HG03342 (cell line): ENCODE results near the gene TMEM123.

Source experiments
- ATAC-seq: cut with Tn5 transposase; IDR thresholded peaks from one replicate; pipeline ENCODE4 v1.9.1; 2021; ENCODE audit warnings: mild to moderate bottlenecking, moderate library complexity; ENCODE audit not compliant: unreplicated experiment

The TMEM123 gene

GRCh38 chr11:102472127-102472526 is 19.6 kb upstream of the TMEM123 start:
- no peak for ATAC-seq

- no peak for ATAC-seq
Observed at GRCh38 chr11:102471474-102471873, 18.9 kb upstream of the TMEM123 start.

GRCh38 chr11:102470251-102470650 is 17.7 kb upstream of the TMEM123 start:
- no peak for ATAC-seq

- ATAC-seq: no peak
Observed at GRCh38 chr11:102469196-102469821, 16.7 kb upstream of the TMEM123 start.

- ATAC-seq: no peak
Observed at GRCh38 chr11:102468616-102469195, 16.1 kb upstream of the TMEM123 start.

GRCh38 chr11:102467853-102468580 is 15.5 kb upstream of the TMEM123 start:
- ATAC-seq: no peak

- ATAC-seq: no peak
Observed at GRCh38 chr11:102467080-102467708, 14.6 kb upstream of the TMEM123 start.

GRCh38 chr11:102465696-102466095 is 13.1 kb upstream of the TMEM123 start:
- no peak for ATAC-seq

- ATAC-seq: no peak
Observed at GRCh38 chr11:102464859-102465500, 12.4 kb upstream of the TMEM123 start.

- no peak for ATAC-seq
Observed at GRCh38 chr11:102464037-102464436, 11.5 kb upstream of the TMEM123 start.

- ATAC-seq: no peak
Observed at GRCh38 chr11:102462610-102463009, 10.0 kb upstream of the TMEM123 start.

- ATAC-seq: no peak
Observed at GRCh38 chr11:102459393-102459792, 6.8 kb upstream of the TMEM123 start.

- no peak for ATAC-seq
Observed at GRCh38 chr11:102458548-102458947, 6.0 kb upstream of the TMEM123 start.

GRCh38 chr11:102457865-102458264 is 5.3 kb upstream of the TMEM123 start:
- ATAC-seq: no peak

- ATAC-seq: no peak
Observed at GRCh38 chr11:102457056-102457677, 4.6 kb upstream of the TMEM123 start.

- no peak for ATAC-seq
Observed at GRCh38 chr11:102456381-102456780, 3.8 kb upstream of the TMEM123 start.

- no peak for ATAC-seq
Observed at GRCh38 chr11:102453921-102454320, 1.4 kb upstream of the TMEM123 start.

- no peak for ATAC-seq
Observed at GRCh38 chr11:102453302-102453695, 734 bp upstream of the TMEM123 start.

- peak; percentile 65 for ATAC-seq
Observed at GRCh38 chr11:102451681-102452460, 694 bp downstream of the TMEM123 start.

GRCh38 chr11:102451041-102451680 is 1.4 kb downstream of the TMEM123 start:
- ATAC-seq: no peak
